NOMO-1 treated with dmso at 0.1 percent for 144 hours (cell line): ENCODE results near the gene FFAR2.

Experiments used
- DNase-seq: peaks from one replicate; lab custom pipeline; 2025; ENCODE audit not compliant: unreplicated experiment; lab: John Stamatoyannopoulos, UW

Gene FFAR2

DNA sequence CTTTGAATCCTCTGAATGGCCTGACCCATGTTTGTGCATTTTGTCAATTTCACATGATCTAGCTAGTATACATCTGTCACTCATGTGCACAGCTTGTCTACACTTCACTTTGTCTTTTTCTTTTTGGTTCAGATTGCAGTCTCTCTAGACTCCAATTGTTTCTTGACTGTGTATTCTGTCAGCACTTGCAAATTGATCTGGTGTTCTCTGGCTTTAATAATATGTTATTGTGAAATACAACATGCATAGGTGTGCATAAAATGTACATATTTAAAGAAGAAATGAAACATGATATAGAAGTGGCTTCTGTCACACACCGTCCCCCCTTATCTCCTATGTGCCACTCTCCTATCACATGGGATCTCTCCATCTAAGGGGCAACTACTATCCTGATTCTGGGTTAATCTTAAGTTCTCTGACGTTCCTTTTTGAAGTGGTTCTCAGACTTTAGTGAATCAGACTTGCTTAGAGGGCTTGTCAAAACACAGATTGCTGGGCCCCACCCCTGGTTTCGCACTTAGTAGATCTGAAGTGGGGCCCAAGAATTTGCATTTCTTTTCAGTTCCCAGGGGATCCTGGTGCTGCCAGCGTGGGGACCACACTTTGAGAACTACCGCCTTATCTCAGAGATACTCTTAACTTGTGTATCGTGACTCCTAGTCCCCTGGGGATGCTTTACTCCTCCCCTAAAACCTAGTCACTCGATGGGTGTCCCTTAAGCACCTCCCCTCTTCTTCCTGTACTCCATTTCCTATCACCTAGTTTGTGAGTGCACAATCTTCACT, 36.4 kb downstream of the FFAR2 start:
- no peak for DNase-seq

DNA sequence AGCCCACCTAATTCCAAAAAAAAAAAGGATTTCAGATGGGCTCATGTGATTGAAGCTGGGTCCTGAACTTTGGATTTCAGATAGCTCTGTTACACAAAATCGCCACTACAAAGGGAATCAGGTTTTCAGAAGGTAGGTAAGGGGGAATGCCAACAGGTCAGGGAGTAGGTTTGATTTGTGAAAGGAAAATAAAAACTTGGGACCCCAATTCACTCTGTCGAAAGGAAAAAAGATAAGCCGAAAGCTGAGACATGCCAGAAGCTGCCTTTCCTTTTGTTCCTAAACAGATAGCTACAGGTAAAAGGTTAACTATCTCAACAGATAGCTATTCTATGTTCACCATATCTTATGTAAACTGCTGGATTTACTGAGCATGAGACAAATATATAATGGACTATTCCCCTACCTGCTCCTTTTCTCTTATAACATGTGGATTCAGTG, 38.2 kb downstream of the FFAR2 start:
- DNase-seq, result no peak

DNA sequence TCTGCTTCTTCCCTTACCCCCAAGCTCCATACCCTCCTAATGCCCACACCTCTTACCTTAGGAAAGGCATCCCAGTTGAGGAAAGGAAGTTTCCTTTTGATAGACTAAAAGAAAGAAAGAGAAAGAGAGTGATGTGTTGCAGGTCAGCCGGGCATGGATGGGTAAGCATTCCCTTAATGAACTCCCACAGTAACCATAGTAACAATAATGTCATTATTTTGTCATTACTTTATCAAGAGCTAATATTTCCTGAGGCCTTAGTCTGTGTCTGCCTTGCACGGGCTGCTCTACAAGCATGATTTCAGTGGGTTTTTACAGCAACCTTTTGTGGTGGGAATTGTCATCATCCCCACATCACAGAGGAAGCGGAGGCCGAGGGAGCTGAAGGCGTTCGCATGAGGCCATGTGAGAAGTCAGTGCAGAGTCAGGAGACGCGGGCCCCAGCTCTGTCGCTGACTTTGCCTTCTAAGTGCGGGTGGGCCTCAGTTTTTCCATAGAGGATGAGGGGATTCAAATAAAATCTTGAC, 39.7 kb downstream of the FFAR2 start:
- DNase-seq, result no peak

DNA sequence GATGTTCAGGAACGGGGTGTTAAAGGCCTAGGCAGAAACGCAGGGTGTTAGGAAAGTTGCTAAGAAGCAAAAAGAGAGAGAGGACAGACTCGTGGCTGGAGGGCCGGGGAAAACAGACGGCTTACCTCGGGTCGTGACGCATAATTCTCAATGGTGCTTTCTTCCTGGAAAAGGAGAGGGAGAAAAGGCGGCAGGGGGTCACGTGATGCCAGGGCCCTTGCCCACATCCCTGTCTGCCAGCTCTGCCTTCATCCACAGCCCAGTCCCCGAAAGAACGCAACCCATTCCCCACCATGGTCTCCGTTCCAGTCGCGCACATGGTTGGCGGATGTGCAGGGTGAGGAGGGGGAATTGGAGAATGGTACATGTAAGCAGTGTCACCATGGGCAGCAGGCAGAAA, 40.6 kb downstream of the FFAR2 start:
- DNase-seq, result no peak

DNA sequence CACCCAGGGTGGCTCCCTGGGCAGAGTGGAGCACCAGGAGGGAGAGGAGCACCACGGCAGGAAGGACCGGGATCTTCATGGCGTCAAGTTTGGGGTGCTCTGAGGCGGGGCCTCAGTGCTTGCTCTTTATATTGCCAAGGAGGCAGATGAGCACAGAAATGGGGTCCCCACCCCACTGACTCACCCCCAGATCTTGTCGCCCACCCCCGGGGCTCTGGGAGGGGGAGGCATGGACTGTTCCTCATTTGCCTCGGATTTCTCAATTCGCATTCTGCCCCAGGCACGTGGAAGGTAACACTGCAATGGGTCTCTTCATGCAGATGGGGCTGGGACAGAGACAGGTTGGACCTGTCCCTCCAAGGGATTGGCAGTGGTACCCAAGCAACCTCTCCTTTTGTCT, 42.3 kb downstream of the FFAR2 start, which contains the start of gene KRTDAP:
TSS of gene KRTDAP (minus strand) at position 101 of the 400 bp plus-strand sequence. CDS start at position 79, 22 bp downstream.
- no peak for DNase-seq

DNA sequence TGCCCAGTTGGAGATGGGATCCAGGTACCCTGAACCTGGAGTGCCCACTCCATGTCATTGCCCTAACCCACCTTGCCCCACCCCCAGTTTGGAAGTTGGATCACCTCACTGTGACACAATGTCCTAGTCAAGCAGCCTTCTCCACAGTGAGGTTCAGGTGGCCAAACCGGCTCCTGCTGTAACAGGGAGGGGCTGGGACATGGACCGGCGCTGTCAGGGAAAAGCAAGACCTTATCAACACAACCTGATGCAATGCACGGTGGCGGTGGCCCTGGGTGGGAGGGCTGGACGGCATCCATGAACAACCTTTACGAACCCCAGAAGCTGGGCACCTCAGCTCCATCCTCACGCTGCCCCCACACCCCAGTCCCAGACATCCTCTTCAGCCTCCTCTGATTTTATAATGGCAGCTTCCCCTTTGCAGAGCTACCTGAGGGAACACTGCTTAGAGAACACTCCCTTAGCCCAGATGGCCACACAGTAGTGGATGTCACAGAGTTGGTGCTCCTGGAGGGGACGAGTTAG, 43.8 kb downstream of the FFAR2 start:
- DNase-seq, result no peak

DNA sequence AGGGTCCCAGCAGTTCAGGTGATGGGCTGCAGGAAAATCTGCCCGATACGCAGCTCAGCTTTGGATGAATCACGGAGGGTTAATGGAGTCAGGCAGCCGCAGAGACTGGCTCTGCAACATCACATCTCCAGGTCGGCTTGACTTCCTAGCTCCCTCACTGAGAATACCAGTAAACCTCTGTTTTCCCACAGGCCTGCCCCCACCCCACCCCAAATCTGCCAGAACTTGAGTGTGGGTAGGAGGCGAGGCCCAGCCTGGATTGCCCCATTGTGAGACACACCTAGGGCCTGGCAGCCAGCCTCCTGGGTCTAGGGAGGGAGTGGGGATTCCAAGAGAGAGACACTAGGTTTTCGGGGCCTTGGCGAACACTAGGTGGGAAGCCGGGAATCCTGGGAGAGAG, 45.9 kb downstream of the FFAR2 start:
- no peak for DNase-seq

DNA sequence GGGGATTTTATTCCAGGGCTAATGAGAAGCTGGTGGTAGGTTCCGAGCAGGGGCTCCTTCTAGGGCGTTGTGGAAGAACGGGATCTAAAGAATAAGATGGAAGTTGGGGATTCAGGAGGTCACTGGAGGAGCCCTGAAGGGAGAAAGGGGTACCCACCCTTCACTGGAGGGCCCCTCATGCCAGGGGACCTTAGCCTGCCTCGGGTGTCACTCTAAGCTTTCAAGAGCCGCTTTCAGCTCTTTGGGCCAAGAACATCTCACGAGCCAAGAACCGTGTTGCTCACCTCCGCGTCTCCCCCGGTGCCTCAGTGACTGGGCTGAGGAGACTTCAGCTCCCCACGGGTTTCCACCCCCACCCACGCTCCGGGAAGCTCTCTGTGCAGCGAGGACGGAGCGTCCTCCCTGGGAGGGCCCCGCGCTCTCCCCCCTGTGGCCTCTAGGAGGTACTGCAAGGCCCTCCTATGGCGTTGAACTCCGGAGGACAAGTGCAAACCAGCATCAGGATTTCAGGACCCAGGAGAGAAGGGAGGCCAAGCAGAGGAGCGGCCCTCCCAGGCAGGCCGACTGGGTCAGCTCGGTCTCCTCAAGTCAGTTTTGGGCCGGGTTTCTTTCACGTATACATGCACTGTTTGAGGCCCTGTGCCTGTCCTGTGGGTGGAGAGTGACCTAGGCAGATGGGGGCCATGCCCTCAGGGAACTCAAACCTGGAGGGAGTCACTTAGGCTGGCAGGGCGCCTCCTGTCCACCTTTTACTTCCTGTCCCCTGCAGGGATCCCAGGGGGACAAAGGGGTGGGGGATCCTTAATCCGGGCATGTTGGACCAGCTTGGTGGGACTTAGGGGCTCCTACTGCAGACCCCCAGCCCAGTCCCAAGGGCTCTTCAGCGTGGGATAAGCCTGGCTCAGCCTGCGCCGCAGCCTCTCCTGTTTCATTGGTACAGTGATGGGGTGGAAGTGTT, 47.3 kb downstream of the FFAR2 start:
- peak; percentile 44 for DNase-seq

DNA sequence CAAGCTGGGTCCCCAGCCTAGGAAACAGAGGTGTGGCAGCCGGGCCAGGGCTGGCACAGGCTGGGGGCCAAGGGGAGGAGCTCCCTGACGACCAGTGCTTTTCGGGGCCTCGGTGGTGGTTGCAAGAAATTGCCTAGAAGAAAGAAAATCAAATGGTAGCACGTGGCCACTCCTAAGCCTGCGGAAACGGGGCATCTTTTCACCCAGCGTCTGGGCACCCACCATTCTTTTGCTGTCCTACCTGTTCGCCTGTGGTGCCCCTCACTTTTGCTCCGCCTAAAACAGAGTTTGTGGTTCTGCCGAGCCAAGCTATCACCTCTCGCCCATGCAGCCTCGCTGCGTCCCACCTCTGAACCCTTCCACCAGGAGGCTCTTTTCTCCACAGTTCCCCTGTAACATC, 49.3 kb downstream of the FFAR2 start:
- DNase-seq, result no peak

DNA sequence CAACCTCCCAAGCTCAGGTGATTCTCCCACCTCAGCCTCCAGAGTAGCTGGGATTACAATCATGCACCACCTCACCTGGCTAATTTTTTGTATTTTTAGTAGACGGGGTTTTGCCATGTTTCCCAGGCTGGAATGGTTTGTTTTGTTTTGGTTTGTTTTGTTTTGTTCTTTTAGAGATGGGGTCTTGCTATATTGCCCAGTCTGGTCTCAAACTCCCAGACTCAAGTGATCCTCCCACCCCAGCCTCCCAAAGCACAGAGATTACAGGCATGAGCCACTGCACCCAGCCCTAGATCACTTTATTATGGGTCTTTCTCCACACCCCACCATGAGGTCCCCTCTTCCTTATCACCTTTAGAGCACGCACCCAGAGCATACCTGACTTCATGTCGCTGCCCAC, 50.2 kb downstream of the FFAR2 start:
- DNase-seq, result no peak

DNA sequence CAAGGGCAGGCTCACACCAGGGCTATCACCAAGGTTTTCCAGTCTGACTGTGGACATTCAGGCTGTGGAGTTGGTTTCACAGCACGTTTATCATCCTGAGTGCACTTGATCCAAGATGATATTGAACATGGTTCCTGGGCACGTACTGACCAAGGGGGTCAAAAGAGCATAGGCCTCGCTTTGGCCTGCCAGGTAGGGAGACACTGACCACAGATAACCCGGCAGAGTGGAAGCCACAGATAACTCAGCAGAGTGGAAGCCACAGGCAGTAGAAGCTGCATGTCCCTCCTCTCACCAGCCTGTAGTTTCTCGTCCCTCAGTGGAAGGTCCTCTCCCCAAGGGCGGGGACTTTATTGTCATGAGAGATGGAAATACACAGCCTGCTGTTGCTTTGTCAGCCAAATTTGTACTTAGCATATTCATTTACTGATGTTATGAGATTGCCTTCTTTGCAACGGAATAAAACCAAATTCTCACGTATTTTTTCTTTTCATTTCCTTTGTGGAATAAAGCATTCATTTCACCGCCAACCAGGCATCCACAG, 51.0 kb downstream of the FFAR2 start:
- no peak for DNase-seq

DNA sequence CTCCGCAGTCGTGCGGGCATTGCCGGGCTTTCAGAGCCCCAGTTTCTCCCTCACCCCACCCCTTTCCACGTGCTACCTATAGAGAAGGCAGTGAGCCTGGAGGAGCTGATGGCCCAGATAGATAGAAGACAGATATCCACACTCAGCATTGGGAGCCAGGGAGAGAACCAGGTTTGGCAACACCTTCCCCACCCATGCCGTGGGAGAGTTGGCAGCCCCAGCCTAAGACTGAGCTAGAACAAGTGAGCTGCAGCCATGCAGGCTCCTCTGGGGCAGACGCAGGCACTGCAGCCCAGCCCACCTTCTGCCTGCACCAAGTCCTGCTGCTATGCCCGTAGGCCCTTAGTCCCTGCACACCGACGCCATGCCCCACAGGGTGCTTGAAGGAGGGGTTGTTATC, 52.6 kb downstream of the FFAR2 start:
- no peak for DNase-seq
